ENCODE results near the gene SPRED2.

SPRED2 gene

DNA sequence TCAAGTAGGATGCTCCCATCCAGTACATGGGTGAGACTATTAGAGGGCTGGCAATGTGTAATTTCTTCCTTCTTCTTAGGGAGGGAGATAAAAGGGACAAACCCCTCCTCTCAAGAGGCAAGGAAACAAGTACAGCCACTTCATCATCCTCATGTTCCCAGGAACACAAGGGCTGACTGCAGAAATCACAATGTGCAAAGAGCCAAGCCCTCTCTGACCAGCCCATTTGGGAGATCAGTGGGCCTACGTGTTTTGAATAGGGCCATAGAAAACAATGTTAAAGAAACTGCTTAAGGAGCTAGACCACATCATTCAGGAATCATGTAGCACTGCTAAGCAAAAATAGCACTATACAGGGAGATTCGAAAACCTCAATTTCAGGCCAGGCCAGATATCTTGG lies 107.3 kb downstream of the SPRED2 start:
- H3K27me3 ChIP-seq (ENCODE audit: low read depth, low read length): peaks cover 4% of the 10 kb centered on the region; the same call in 1 of the 2 replicates
- H3K36me3 ChIP-seq (replicated peaks; ENCODE audit: low read depth, low read length): peaks cover 17% of the 10 kb centered on the region
- no peak overlapping the region for H3K27ac ChIP-seq (ENCODE audit: low read length)
- H3K4me1 ChIP-seq (ENCODE audit: low read length): peaks cover 49% of the 10 kb centered on the region
- no peaks in the 10 kb centered on the region for H3K9me3 ChIP-seq (ENCODE audit: insufficient read depth, low read length)
- H2AFZ ChIP-seq (ENCODE audit: low read depth, low read length): no peak overlapping the region
- no peak overlapping the region for H3K4me2 ChIP-seq (ENCODE audit: low read length)
- no peaks in the 10 kb centered on the region for H3K79me2 ChIP-seq (ENCODE audit: low read length)
- H3K4me3 ChIP-seq (ENCODE audit: low read length): no peak overlapping the region
- H3K9ac ChIP-seq (ENCODE audit: low read length): no peak overlapping the region
- H4K20me1 ChIP-seq (ENCODE audit: insufficient read depth, low read length): no peaks in the 10 kb centered on the region
- TF ChIP-seq, protein P1, sequence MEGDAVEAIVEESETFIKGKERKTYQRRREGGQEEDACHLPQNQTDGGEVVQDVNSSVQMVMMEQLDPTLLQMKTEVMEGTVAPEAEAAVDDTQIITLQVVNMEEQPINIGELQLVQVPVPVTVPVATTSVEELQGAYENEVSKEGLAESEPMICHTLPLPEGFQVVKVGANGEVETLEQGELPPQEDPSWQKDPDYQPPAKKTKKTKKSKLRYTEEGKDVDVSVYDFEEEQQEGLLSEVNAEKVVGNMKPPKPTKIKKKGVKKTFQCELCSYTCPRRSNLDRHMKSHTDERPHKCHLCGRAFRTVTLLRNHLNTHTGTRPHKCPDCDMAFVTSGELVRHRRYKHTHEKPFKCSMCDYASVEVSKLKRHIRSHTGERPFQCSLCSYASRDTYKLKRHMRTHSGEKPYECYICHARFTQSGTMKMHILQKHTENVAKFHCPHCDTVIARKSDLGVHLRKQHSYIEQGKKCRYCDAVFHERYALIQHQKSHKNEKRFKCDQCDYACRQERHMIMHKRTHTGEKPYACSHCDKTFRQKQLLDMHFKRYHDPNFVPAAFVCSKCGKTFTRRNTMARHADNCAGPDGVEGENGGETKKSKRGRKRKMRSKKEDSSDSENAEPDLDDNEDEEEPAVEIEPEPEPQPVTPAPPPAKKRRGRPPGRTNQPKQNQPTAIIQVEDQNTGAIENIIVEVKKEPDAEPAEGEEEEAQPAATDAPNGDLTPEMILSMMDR (IDR thresholded peaks at IDR 0.05; ENCODE audit: low read depth, low read length): no peak
- TF ChIP-seq EZH2phosphoT487 (IDR thresholded peaks at IDR 0.05; ENCODE audit: low read depth): no peak

DNA sequence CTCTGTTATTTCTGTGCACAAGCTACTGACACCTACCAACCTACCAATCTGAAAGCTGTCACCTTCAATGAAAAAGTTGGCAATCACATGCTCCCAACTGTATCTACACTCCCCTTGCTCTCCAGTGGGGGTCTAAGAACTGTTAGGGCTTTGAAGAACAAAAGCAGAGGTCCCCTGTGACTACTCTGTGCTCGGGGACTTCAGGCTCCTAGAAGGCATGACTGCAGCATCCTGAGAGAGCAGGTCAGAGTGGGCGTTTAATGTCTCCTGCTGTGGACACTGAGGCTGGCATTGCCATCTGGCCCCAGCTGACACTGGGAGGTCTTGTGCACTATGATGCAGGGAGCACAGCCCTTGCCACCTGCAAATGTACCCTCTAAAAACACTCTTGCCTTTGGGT lies 111.5 kb downstream of the SPRED2 start:
- Histone ChIP-seq H2AFZ (ENCODE audit: low read depth, low read length) (no peak overlapping the region), H3K4me3 (ENCODE audit: low read length) (peak overlapping the region; percentile 72), H3K36me3 (replicated peaks; ENCODE audit: low read depth, low read length) (peaks cover 18% of the 10 kb centered on the region), H3K4me1 (ENCODE audit: low read length) (peaks cover 64% of the 10 kb centered on the region), H3K27ac (ENCODE audit: low read length) (peak overlapping the region; percentile 78; the same call in 1 of the 2 replicates), H3K9me3 (ENCODE audit: insufficient read depth, low read length) (no peaks in the 10 kb centered on the region), H3K27me3 (ENCODE audit: low read depth, low read length) (peaks cover 4% of the 10 kb centered on the region; the same call in 1 of the 2 replicates), H3K4me2 (ENCODE audit: low read length) (peak overlapping the region; percentile 82), H4K20me1 (ENCODE audit: insufficient read depth, low read length) (no peaks in the 10 kb centered on the region), H3K79me2 (ENCODE audit: low read length) (0 out of 2 replicates have a peak, but pooled peaks cover 3% of the 10 kb centered on the region), H3K9ac (ENCODE audit: low read length) (no peak overlapping the region)
- no peak for TF ChIP-seq EZH2phosphoT487 (IDR thresholded peaks at IDR 0.05; ENCODE audit: low read depth)
- TF ChIP-seq, protein P1 (IDR thresholded peaks at IDR 0.05; ENCODE audit: low read depth, low read length): no peak

DNA sequence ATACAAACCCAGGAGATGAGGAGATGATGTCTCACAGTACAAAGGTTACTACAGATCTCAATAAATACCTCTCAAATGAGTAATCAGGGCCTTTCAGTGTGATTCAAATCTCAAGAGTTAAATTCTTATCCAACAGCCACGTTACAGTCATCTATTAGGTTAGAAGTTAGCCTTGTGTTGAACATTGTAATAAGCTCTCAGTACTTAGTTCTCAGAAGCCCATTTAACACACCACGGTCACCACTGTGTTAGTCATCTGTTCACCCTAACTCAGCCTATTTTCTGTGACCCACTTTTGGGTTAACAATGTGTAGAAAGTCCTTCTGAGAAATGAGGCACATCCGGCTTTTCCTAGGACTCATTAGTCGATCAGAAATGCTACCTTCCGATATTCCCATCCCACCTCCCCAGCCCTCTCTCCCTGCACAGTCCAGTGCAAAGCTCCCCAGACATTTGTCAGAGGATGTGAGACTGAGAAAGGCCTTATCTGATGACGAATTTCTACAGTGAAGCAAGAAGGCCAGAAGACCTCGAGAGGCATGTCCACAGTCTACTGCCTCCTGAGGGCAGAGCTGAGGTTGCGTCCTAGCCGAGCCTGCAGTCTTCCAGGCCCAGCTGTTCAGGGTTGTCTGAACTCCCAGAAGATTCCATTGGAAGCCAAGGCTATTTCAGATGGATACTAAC lies 112.2 kb downstream of the SPRED2 start:
- 0 out of 2 replicates have a peak, but pooled peaks cover 3% of the 10 kb centered on the region for H3K79me2 ChIP-seq (ENCODE audit: low read length)
- H3K36me3 ChIP-seq (replicated peaks; ENCODE audit: low read depth, low read length): peaks cover 19% of the 10 kb centered on the region
- peak overlapping the region; percentile 46 for H3K9ac ChIP-seq (ENCODE audit: low read length)
- H3K27ac ChIP-seq (ENCODE audit: low read length): peak overlapping the region; percentile 78
- H3K4me1 ChIP-seq (ENCODE audit: low read length): peaks cover 62% of the 10 kb centered on the region
- no peaks in the 10 kb centered on the region for H3K9me3 ChIP-seq (ENCODE audit: insufficient read depth, low read length)
- peak overlapping the region; percentile 72 for H3K4me3 ChIP-seq (ENCODE audit: low read length)
- H3K4me2 ChIP-seq (ENCODE audit: low read length): peak overlapping the region; percentile 82
- no peaks in the 10 kb centered on the region for H4K20me1 ChIP-seq (ENCODE audit: insufficient read depth, low read length)
- no peak for TF ChIP-seq EZH2phosphoT487 (IDR thresholded peaks at IDR 0.05; ENCODE audit: low read depth)
- TF ChIP-seq, protein P1 (IDR thresholded peaks at IDR 0.05; ENCODE audit: low read depth, low read length): peak; percentile 50
- H2AFZ ChIP-seq (ENCODE audit: low read depth, low read length): peak overlapping the region; percentile 24; the same call in 1 of the 2 replicates
- peaks cover 4% of the 10 kb centered on the region; the same call in 1 of the 2 replicates for H3K27me3 ChIP-seq (ENCODE audit: low read depth, low read length)

DNA sequence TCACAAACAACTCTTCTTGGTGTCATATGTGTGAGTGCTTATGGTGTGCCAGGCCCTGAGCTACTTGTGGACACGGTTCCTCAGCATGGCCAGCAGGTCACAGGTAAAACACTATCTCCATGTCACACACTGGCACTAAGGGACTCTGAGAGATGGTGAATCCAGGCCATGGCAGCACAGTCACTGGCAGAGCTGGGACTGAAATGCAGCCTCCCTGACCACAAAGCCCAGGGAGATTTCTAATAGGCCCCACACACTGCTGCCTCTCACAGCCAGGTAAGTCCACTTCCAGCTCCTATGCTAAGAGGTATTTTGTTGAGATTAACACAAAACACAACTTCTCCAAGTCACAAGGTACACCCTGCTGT lies 112.7 kb downstream of the SPRED2 start:
- Histone ChIP-seq H2AFZ (ENCODE audit: low read depth, low read length) (no peak overlapping the region), H3K79me2 (ENCODE audit: low read length) (0 out of 2 replicates have a peak, but pooled peaks cover 3% of the 10 kb centered on the region), H3K4me2 (ENCODE audit: low read length) (peak overlapping the region; percentile 82), H3K9ac (ENCODE audit: low read length) (peak overlapping the region; percentile 46; the same call in 1 of the 2 replicates), H3K27ac (ENCODE audit: low read length) (peak overlapping the region; percentile 78), H4K20me1 (ENCODE audit: insufficient read depth, low read length) (no peaks in the 10 kb centered on the region), H3K4me3 (ENCODE audit: low read length) (peak overlapping the region; percentile 72), H3K4me1 (ENCODE audit: low read length) (peaks cover 57% of the 10 kb centered on the region), H3K9me3 (ENCODE audit: insufficient read depth, low read length) (no peaks in the 10 kb centered on the region), H3K36me3 (replicated peaks; ENCODE audit: low read depth, low read length) (peaks cover 19% of the 10 kb centered on the region), H3K27me3 (ENCODE audit: low read depth, low read length) (peaks cover 4% of the 10 kb centered on the region; the same call in 1 of the 2 replicates)
- TF ChIP-seq EZH2phosphoT487 (IDR thresholded peaks at IDR 0.05; ENCODE audit: low read depth): no peak
- TF ChIP-seq, protein P1 (IDR thresholded peaks at IDR 0.05; ENCODE audit: low read depth, low read length): no peak
